ENCODE results near the gene ICAM4. TPM values are rescaled to one million over a fixed set of nuclear protein-coding genes. Genes with fewer than 3 reads are reported as not detected.

The ICAM4 gene
- total and polyA plus RNA-seq, 2 of the 8 experiments (the other 6 are each of a cell fraction or from before 2014, with no cell fraction given), result 1.5 to 4.1 TPM

- Histone ChIP-seq H3K18ac (ENCODE audit: extremely low read depth, low read length) (no peak within 1 kb of the TSS), H3K14ac (ENCODE audit: insufficient read length) (no peak within 1 kb of the TSS), H3K4ac (replicated peaks; ENCODE audit: insufficient read length, low read depth, low read length) (no peak within 1 kb of the TSS), H2AFZ (ENCODE audit: low read length) (no peak within 1 kb of the TSS), H3K79me1 (ENCODE audit: low read depth, low read length) (no peaks in the 10 kb centered on the region), H3K9ac (replicated peaks in 1 of 4; ENCODE audit: extremely low read depth in 1 of 4, low read depth in 3 of 4, low read length in 3 of 4) (no peak within 1 kb of the TSS), H3K9me3 (ENCODE audit: insufficient read depth in 2 of 2, low read depth in 1 of 2, low read length in 1 of 2) (no peaks in the 10 kb centered on the region), H2BK20ac (ENCODE audit: low read length) (no peak within 1 kb of the TSS), H2BK12ac (ENCODE audit: low read depth, low read length) (no peak within 1 kb of the TSS), H3K23me2 (ENCODE audit: low read depth, low read length) (no peaks in the 10 kb centered on the region), H2BK15ac (ENCODE audit: low read length) (no peak within 1 kb of the TSS), H3K27ac (ENCODE audit: low read depth, low read length) (no peak within 1 kb of the TSS), H3K36me3 (ENCODE audit: control insufficient read depth in 2 of 4, insufficient read depth in 4 of 4, low read length in 3 of 4) (peaks cover 0 to 11% (median 0%) of the 10 kb centered on the region in 4 experiments; a peak in 2 of 8 replicates), H3K79me2 (ENCODE audit: control insufficient read depth in 1 of 2, insufficient read depth in 2 of 2, low read length in 2 of 2) (no peaks in the 10 kb centered on the region), H2AK5ac (ENCODE audit: low read depth, low read length) (no peak within 1 kb of the TSS), H2BK120ac (replicated peaks; ENCODE audit: low read depth, low read length) (no peak within 1 kb of the TSS), H3K4me1 (replicated peaks in 1 of 4; ENCODE audit: control insufficient read depth in 3 of 4, insufficient read depth in 4 of 4, low read length in 3 of 4) (no peaks in the 10 kb centered on the region), H3K27me3 (replicated peaks in 1 of 4; ENCODE audit: control insufficient read depth in 3 of 4, extremely low read depth in 1 of 4, insufficient read depth in 3 of 4, low read length in 3 of 4) (no peaks in the 10 kb centered on the region), H4K91ac (replicated peaks; ENCODE audit: insufficient read length, low read length) (no peak within 1 kb of the TSS), H4K20me1 (replicated peaks in 1 of 2; ENCODE audit: control insufficient read depth in 1 of 2, insufficient read depth in 2 of 2, low read length in 2 of 2) (no peaks in the 10 kb centered on the region), H3K4me2 (ENCODE audit: insufficient read depth in 1 of 2, low read depth in 2 of 2, low read length in 2 of 2) (no peak within 1 kb of the TSS), H2BK5ac (ENCODE audit: low read depth, low read length) (no peak within 1 kb of the TSS), H4K5ac (ENCODE audit: insufficient read length, low read depth, low read length) (no peak within 1 kb of the TSS), H3K56ac (replicated peaks; ENCODE audit: insufficient read length, low read depth, low read length) (no peak within 1 kb of the TSS), H3K23ac (ENCODE audit: insufficient read length) (no peak within 1 kb of the TSS), H4K8ac (ENCODE audit: extremely low read depth, insufficient read depth, low read length) (no peak within 1 kb of the TSS), H3K4me3 (ENCODE audit: extremely low read depth in 1 of 4, insufficient read depth in 2 of 4, low read depth in 3 of 4, low read length in 4 of 4) (no peak within 1 kb of the TSS)
- 90% methylated on average over 24 of the region's 24 CpGs; no CpG with 5 or more reads in 1 of the 2 experiments for WGBS, 2 experiments (ENCODE audit: extremely low coverage in 1 of 2, insufficient coverage in 1 of 2, insufficient read length in 1 of 2, insufficient replicate concordance in 2 of 2, low coverage in 1 of 2, low lambda C conversion rate in 2 of 2, missing lambda C conversion rate in 1 of 2)
- CTCF ChIA-PET (ENCODE audit: partially characterized antibody), result interaction anchor here (1.1 to 1.2 kb wide), 3 partner anchors 11 to 20 kb away, joined by 3 to 6 read pairs (median 4); partner anchors contain the start of gene ICAM5
- DNase-seq (ENCODE audit: low read depth in 1 of 2, low spot score in 2 of 2), result no peak
- no peak for FAIRE-seq
- POLR2A ChIA-PET (ENCODE audit: partially characterized antibody), result interaction anchor here (0.5 to 1.8 kb wide), 9 partner anchors 11 to 198 kb away, joined by 3 to 4 read pairs (median 3); partner anchors contain the start of genes ICAM1 and P2RY11
- TF ChIP-seq USF2 (IDR thresholded peaks at IDR 0.05; ENCODE audit: low read length) (no peak), SUZ12 (IDR thresholded peaks at IDR 0.05; ENCODE audit: low read length) (no peak), BRCA1 (IDR thresholded peaks at IDR 0.05; ENCODE audit: low read depth, low read length) (no peak), GTF2F1 (IDR thresholded peaks at IDR 0.05; ENCODE audit: borderline replicate concordance, low read depth, low read length) (no peak), CREB1 (IDR thresholded peaks at IDR 0.05) (no peak), PHF8 (conservative IDR thresholded peaks at IDR 0.05; ENCODE audit: low read depth, low read length) (no peak), POLR2A (IDR thresholded peaks at IDR 0.05; ENCODE audit: control extremely low read depth in 1 of 2, low read depth in 2 of 2, low read length in 2 of 2) (no peak), EP300 (IDR thresholded peaks at IDR 0.05; ENCODE audit: borderline replicate concordance in 1 of 2, low read depth in 2 of 2, low read length in 2 of 2) (no peak)
Observed at GRCh38 chr19:10309423-10309822, 22.7 kb downstream of the ICAM4 start, which contains the start of gene ZGLP1. TSS of gene ZGLP1 (minus strand) at chr19:10309815.
